HepG2 (cell line): ENCODE data around the gene FAM111B.
"Not testable (repeated sequence)": the region's sequence is repeated elsewhere in the genome, so short reads cannot be mapped to it uniquely, and the experiment has no call there.

Experiments used
- AFF4 ChIP-seq: sonication (generic); formaldehyde crosslinking; IDR thresholded peaks from 2 replicates; pipeline ENCODE4 v1.4.0; 2020; ENCODE audit warnings: missing genetic modification reagents
- ASH2L ChIP-seq: fragments of 300-600, 200-600 bp; sonication (generic); IDR thresholded peaks from 2 replicates; pipeline ENCODE4 v1.7.0; 2017; ENCODE audit warnings: low read depth, mild to moderate bottlenecking, moderate library complexity, mixed read lengths, low read length; ENCODE audit not compliant: insufficient read length
- CEBPB ChIP-seq: IDR thresholded peaks from 2 replicates; pipeline ENCODE4 v1.6.1; 2011; ENCODE audit warnings: low read depth, low read length, improper control_type of control experiment, borderline replicate concordance
- CTCF ChIP-seq: sonication (generic); formaldehyde crosslinking; IDR thresholded peaks from 2 replicates; pipeline ENCODE4 v1.5.0; 2020; ENCODE audit warnings: mild to moderate bottlenecking, missing genetic modification reagents, moderate library complexity
- HHEX ChIP-seq: IDR thresholded peaks from 2 replicates; pipeline ENCODE4 v1.6.1; 2016; ENCODE audit warnings: control low read depth
- HOXD1 ChIP-seq: sonication (generic); formaldehyde crosslinking; IDR thresholded peaks from 2 replicates; pipeline ENCODE4 v1.5.0; 2020; ENCODE audit warnings: missing genetic modification reagents
- POLR2A ChIP-seq, 2 experiments: IDR thresholded peaks; 2 replicates each; pipeline ENCODE4 v1.6.1; 2011; ENCODE audit warnings: low read depth in 2 of 2, low read length in 2 of 2, mild to moderate bottlenecking in 1 of 2, moderate library complexity in 1 of 2; ENCODE audit not compliant: insufficient read depth in 1 of 2
- SKIL ChIP-seq: sonication (generic); formaldehyde crosslinking; IDR thresholded peaks from 2 replicates; pipeline ENCODE4 v1.8.0; 2022; ENCODE audit warnings: missing genetic modification reagents, mild to moderate bottlenecking, moderate library complexity, borderline replicate concordance
- SNAI1 ChIP-seq: sonication (generic); formaldehyde crosslinking; IDR thresholded peaks from 2 replicates; pipeline ENCODE4 v1.5.0; 2020; ENCODE audit warnings: mild to moderate bottlenecking, missing genetic modification reagents, borderline replicate concordance
- TAF1 ChIP-seq: sonication (generic); formaldehyde crosslinking; IDR thresholded peaks from 2 replicates; pipeline ENCODE4 v1.4.0; 2020; ENCODE audit warnings: missing genetic modification reagents
- TEAD2 ChIP-seq: sonication (generic); formaldehyde crosslinking; IDR thresholded peaks from 2 replicates; pipeline ENCODE4 v1.9.0; 2021; ENCODE audit warnings: missing genetic modification reagents
- ZNF703 ChIP-seq: sonication (generic); formaldehyde crosslinking; IDR thresholded peaks from 2 replicates; pipeline ENCODE4 v1.5.1; 2020; ENCODE audit warnings: missing genetic modification reagents, mild to moderate bottlenecking, moderate library complexity, borderline replicate concordance

- not testable (repeated sequence) for TF ChIP-seq CTCF; HOXD1 (CRISPR knock-in tag); SKIL (CRISPR knock-in tag); HHEX (CRISPR knock-in tag); CEBPB; SNAI1 (CRISPR knock-in tag); TAF1; ASH2L; ZNF703 (CRISPR knock-in tag); TEAD2; POLR2A (IDR thresholded peaks at IDR 0.05; ENCODE audit: insufficient read depth in 1 of 2, low read depth in 2 of 2, low read length in 2 of 2); AFF4
Observed at GRCh38 chr11:59097938-59098337, 9.1 kb upstream of the FAM111B start.
